Thoracic aorta (tissue), 2 donors: Measurements from ENCODE around the gene LRPPRC. TPM values are rescaled to one million over a fixed set of nuclear protein-coding genes. Genes with fewer than 3 reads are reported as not detected.

Experiments used
- ATAC-seq: fragments of 150-250 bp; one replicate; pipeline ENCODE4 v1.8.0; 2017; ENCODE audit warnings: low read depth; ENCODE audit not compliant: insufficient number of reproducible peaks, low FRiP score
- DNase-seq: peaks from one replicate; pipeline ENCODE4 v3.0.0-alpha.2; 2020; ENCODE audit warnings: low spot score
- H3K27ac ChIP-seq, 2 donors: fragments of 200-600 bp; sonication (generic); 1 replicate in 1 of 2; 2 replicates in 1 of 2; pipeline ENCODE4 v1.5.1; 2016; ENCODE audit warnings: mild to moderate bottlenecking in 2 of 2, moderate library complexity in 2 of 2
- H3K27me3 ChIP-seq: fragments of 200-600 bp; sonication (generic); replicated peaks from 2 replicates; pipeline ENCODE4 v1.6.0; 2016; ENCODE audit warnings: mild to moderate bottlenecking; ENCODE audit not compliant: insufficient read depth
- H3K36me3 ChIP-seq: fragments of 200-600 bp; sonication (generic); one replicate; pipeline ENCODE4 v1.5.1; 2016
- H3K4me1 ChIP-seq, 2 donors: fragments of 200-600 bp; sonication (generic); 1 replicate in 1 of 2; 2 replicates in 1 of 2; pipeline versions ENCODE4 v1.5.1 to v1.6.0; 2016; ENCODE audit warnings: low read depth in 2 of 2, mild to moderate bottlenecking in 1 of 2; ENCODE audit not compliant: control insufficient read depth in 1 of 2
- H3K4me3 ChIP-seq: fragments of 200-600 bp; sonication (generic); 2 replicates; pipeline ENCODE4 v1.5.1; 2016; ENCODE audit warnings: mild to moderate bottlenecking
- H3K9me3 ChIP-seq: fragments of 200-600 bp; sonication (generic); 2 replicates; pipeline ENCODE4 v1.5.1; 2016
- CTCF ChIP-seq: fragments of 200-600 bp; sonication (generic); IDR thresholded peaks from one replicate; pipeline ENCODE4 v1.5.1; 2019; ENCODE audit warnings: antibody characterized with exemption
- total RNA-seq, 2 donors: library from RNA; depleted of rRNA; stranded (reverse); fragments of >200 nt; gene quantifications; one replicate each; pipeline versions ENCODE4 v1.1.0 to v1.2.3, GENCODE V29; 2016

Gene LRPPRC
- total RNA-seq, 2 donors from 2014 or later: 37.0 to 55.4 TPM

GRCh38 chr2:43885132-43885632, 110.6 kb downstream of the LRPPRC start:
- Histone ChIP-seq H3K27ac (no peak overlapping the region), H3K36me3 (peaks cover 22% of the 10 kb centered on the region), H3K4me3 (no peak overlapping the region), H3K4me1 (no peaks in the 10 kb centered on the region), H3K27me3 (no peaks in the 10 kb centered on the region), H3K9me3 (no peaks in the 10 kb centered on the region)
- TF ChIP-seq CTCF: no peak
- ATAC-seq (no peak), DNase-seq (no peak)

GRCh38 chr2:43884689-43885088, 111.1 kb downstream of the LRPPRC start:
- Histone ChIP-seq H3K4me3 (no peak overlapping the region), H3K36me3 (peaks cover 19% of the 10 kb centered on the region), H3K9me3 (no peaks in the 10 kb centered on the region), H3K4me1 (no peaks in the 10 kb centered on the region), H3K27ac (no peak overlapping the region), H3K27me3 (no peaks in the 10 kb centered on the region)
- no peak for DNase-seq
- no peak for ATAC-seq
- no peak for TF ChIP-seq CTCF

GRCh38 chr2:43882312-43882711, 113.5 kb downstream of the LRPPRC start:
- no peaks in the 10 kb centered on the region for H3K27me3 ChIP-seq

GRCh38 chr2:43880952-43881351, 114.8 kb downstream of the LRPPRC start:
- Histone ChIP-seq H3K9me3 (no peaks in the 10 kb centered on the region), H3K27ac (no peak overlapping the region), H3K27me3 (no peaks in the 10 kb centered on the region), H3K36me3 (no peaks in the 10 kb centered on the region), H3K4me3 (no peak overlapping the region), H3K4me1 (no peaks in the 10 kb centered on the region)
- DNase-seq (no peak), ATAC-seq (no peak)
- TF ChIP-seq CTCF: no peak

More at GRCh38 chr2:43882312-43882711, 113.5 kb downstream of the LRPPRC start:
- no peaks in the 10 kb centered on the region for H3K9me3 ChIP-seq
- no peak for TF ChIP-seq CTCF
- no peaks in the 10 kb centered on the region for H3K4me1 ChIP-seq
- no peak overlapping the region for H3K4me3 ChIP-seq
- ATAC-seq (no peak), DNase-seq (no peak)
- no peak overlapping the region for H3K27ac ChIP-seq
- H3K36me3 ChIP-seq: peaks cover 4% of the 10 kb centered on the region

GRCh38 chr2:43880471-43880870, 115.3 kb downstream of the LRPPRC start:
- no peak overlapping the region for H3K27ac ChIP-seq
- TF ChIP-seq CTCF: no peak
- no peak for DNase-seq
- no peaks in the 10 kb centered on the region for H3K36me3 ChIP-seq
- H3K27me3 ChIP-seq: no peaks in the 10 kb centered on the region
- ATAC-seq: no peak
- no peak overlapping the region for H3K4me3 ChIP-seq
- no peaks in the 10 kb centered on the region for H3K9me3 ChIP-seq
- no peaks in the 10 kb centered on the region for H3K4me1 ChIP-seq
